NCI-H1092 (cell line): Measurements from ENCODE around the gene STX1B.

Source experiments
- DNase-seq: peaks from one replicate; lab custom pipeline; 2025; lab: John Stamatoyannopoulos, UW

The STX1B gene

DNA sequence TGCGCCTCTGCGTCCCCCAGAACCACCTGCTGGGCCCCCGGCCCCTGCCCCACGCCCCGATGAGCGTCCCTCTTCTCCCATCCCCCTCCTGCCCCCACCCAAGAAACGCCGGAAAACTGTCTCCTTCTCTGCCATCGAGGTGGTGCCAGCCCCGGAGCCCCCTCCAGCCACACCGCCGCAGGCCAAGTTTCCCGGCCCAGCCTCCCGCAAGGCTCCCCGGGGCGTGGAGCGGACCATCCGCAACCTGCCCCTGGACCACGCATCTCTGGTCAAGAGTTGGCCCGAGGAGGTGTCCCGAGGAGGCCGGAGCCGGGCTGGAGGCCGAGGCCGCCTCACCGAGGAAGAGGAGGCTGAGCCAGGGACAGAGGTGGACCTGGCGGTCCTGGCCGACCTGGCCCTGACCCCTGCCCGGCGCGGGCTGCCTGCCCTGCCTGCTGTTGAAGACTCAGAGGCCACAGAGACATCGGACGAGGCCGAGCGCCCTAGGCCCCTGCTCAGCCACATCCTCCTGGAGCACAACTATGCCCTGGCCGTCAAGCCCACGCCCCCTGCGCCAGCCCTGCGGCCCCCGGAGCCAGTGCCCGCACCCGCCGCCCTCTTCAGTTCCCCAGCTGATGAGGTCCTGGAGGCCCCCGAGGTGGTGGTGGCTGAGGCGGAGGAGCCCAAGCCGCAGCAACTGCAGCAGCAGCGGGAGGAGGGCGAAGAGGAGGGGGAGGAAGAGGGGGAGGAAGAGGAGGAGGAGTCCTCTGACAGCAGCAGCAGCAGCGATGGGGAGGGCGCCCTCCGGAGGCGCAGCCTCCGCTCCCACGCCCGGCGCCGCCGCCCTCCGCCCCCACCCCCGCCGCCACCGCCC lies 31.0 kb downstream of the STX1B start:
- no peak for DNase-seq

DNA sequence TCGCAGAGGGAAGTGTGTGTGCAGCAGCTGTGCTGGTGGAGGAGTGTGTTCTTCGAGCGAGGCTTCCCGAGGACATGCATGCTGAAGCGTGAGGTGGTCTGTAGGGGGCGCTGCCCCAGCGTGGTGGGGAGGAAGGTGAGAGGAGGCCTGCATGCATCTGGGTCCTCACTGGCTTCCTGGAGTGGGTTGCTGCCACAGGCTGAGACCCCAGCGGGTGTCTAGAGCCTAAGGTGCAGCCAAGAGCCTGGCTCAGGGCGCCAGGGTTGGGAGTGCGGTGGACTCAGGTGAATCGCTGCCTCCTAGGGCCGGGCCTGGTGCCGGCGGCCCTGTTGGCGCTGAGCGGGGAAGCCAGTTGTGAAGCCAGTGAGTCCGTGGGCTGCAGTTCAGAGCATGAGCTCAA lies 32.9 kb downstream of the STX1B start:
- no peak for DNase-seq

DNA sequence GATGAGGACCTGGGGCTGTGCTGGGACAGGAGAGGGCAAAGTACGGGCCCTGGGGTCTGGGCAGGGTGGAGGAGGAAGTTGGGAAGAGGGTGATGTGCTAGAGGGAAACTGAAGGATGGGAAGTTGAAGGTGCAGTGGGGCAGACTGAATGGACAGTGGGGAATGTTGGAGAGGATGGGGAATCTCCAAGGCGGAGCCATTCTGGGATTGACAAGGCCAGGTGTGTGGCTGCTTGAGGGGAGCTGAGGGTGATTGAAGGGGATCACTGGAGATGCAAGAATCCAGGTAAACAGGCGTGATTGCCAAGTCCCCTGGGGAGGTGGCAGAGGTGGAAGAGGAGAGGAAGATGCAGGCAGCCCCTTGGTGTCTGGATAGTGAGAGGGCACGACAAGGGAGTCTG lies 34.0 kb downstream of the STX1B start:
- no peak for DNase-seq

DNA sequence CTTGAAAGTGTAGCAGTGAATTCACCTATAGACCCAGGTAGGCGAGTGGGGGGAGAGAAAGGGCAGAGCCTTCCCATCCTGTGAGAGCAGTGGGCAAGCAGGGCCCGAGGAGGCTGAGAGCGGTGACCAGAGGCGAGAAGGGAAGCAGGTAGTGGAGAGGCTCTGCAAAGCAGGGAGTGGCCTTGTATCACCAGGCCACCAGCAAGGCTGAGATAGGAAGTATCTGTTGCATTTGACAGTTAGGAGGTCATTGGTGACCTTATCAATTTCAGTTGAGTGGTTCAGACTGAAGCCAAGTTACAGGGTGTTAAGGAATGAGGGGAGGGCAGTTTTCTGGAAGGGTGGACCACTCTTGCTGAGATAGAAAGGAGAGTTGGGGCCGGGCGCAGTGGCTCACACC lies 36.1 kb downstream of the STX1B start:
- no peak for DNase-seq

DNA sequence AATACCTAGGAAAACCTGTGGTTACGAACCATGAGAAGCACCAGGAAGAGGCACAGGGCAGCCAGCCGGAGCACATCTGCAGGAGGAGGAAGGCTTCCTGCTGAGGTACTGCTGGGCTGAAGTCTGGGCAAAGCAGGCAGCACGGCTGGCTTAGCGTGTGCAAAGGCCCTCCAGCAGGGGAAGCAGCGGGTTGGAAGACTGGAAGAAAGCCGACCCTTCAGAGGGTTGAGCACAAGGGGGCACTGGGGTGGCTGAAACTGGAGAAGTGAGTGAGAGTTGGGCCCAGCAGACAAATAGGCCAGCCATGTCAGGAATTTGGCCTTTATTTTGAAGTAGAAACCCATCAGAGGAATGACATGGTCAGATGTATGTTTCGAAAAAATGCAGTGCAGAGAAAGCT lies 37.6 kb downstream of the STX1B start:
- no peak for DNase-seq

DNA sequence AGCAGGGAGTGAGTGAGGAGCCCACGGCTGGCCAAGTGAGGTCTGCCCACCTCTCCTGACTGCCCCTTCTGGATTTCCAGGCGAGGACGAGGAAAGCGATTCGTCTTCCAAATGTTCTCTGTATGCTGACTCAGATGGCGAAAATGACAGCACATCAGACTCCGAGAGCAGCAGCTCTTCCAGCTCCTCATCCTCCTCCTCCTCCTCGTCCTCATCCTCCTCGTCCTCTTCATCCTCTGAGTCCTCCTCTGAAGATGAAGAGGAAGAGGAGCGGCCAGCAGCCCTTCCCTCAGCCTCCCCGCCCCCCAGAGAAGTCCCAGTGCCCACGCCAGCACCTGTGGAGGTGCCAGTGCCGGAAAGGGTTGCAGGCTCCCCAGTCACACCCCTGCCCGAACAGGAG lies 39.1 kb downstream of the STX1B start:
- DNase-seq: no peak

DNA sequence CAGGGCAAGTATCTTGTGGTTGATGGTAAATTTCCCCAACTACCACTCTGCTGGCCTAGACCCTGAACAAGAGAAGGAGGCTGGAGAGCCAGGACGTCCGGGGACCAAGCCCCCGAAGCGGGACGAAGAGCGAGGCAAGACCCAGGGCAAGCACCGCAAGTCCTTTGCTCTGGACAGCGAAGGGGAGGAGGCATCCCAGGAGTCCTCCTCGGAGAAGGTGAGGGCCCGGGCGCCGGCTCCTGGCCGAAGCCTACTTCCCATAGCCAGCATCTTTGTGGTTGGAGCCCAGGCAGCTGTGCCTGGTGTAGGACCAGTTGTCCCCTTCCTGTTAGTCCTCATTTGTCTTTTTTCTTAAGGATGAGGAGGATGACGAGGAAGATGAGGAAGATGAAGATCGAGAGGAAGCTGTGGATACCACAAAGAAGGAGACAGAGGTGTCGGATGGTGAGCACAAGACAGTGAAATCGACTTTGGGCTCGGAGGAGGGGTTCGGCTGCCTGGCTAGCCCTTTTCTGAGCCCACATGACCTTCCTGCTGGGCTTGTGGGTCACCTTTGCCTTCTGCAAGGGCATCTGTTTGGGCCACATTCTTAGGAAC lies 41.1 kb downstream of the STX1B start:
- DNase-seq: no peak

DNA sequence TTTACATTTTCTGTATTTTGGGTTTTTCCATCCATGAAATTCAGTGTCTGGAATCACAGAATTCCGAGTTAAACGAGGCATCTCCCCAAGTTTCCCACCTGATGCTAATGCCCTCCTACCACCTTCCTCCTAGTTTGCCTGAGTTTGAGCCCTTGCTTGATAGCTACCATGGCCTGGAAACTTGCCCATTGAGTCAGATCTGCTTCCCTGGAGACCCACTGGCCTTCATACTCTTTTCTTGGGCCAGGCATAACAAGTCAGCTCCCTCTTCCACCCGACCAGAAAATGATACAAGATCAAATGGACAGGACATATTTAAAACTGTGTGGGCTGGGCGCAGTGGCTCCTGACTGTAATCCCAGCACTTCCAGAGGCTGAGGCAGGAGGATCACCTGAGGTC lies 42.6 kb downstream of the STX1B start:
- no peak for DNase-seq

DNA sequence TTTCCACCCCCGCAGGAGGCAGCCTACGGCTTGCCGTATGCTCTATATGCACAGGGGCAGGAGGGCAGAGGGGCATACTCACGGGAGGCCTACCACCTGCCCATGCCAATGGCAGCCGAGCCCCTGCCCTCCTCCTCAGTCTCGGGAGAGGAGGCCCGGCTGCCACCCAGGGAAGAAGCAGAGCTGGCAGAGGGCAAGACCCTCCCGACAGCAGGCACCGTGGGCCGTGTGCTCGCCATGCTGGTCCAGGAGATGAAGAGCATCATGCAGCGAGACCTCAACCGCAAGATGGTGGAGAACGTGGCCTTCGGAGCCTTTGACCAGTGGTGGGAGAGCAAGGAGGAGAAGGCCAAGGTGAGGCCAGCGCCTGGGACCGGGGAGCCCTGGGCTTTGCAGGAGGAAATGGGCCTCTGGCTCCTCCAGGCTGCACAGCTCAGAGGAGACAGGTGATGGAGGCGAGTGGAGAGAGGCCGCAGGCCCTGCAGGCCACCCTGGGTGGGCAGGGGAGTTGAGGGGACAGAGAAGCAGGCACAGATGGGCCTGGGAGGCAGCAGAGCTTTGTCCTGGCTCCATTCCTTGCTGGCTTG lies 44.3 kb downstream of the STX1B start:
- DNase-seq: no peak

DNA sequence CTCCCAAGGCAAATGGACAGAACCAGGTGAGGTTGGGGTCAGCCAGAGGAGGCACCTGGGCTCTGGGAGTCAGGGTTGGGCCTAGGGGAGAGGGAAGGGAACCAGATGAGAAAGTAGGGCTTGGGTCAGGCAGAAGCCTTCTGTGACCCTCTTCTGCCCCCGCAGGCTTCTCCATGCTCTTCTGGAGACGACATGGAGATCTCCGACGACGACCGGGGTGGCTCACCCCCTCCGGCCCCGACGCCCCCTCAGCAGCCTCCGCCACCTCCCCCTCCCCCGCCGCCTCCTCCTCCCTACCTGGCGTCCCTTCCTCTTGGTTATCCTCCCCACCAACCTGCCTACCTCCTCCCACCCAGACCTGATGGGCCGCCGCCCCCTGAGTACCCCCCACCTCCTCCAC lies 45.0 kb downstream of the STX1B start:
- DNase-seq: no peak

DNA sequence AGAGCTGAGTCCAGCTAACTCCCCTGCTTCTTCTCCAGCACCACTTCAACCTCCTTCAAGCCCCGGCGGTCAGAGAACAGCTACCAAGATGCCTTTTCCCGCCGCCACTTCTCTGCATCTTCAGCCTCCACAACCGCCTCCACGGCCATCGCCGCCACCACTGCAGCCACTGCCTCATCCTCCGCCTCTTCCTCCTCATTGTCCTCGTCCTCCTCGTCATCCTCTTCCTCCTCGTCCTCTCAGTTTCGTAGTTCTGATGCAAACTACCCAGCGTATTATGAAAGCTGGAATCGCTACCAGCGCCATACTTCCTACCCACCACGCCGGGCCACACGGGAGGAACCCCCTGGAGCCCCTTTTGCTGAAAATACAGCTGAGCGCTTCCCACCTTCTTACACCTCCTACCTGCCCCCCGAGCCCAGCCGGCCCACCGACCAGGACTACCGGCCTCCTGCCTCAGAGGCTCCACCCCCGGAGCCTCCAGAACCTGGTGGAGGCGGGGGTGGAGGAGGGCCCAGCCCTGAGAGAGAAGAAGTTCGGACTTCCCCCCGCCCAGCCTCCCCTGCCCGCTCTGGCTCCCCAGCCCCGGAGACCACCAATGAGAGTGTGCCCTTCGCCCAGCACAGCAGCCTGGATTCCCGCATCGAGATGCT lies 45.7 kb downstream of the STX1B start:
- DNase-seq: no peak

DNA sequence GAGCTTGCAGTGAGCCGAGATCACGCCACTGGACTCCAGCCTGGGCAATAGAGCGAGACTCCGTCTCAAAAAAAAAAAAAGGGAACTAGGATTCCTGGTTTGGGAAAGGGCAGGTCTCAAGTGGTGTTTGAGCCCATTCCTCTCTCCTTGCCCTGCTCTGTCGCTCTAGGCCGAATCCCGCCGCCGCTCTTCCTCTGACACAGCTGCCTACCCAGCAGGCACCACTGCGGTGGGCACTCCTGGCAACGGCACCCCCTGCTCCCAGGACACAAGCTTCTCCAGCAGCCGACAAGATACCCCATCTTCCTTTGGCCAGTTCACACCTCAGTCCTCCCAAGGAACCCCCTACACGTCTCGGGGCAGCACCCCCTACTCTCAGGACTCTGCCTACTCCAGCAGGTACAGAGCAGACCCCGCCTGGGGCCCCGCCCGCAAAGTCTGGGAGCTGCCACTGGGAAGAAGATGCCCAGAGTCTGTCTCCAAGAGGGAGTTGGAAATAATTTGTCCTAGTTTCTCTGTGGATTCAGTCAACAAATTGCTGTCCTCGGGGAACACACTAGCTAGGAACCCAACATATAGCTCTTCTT lies 46.4 kb downstream of the STX1B start:
- DNase-seq: no peak

DNA sequence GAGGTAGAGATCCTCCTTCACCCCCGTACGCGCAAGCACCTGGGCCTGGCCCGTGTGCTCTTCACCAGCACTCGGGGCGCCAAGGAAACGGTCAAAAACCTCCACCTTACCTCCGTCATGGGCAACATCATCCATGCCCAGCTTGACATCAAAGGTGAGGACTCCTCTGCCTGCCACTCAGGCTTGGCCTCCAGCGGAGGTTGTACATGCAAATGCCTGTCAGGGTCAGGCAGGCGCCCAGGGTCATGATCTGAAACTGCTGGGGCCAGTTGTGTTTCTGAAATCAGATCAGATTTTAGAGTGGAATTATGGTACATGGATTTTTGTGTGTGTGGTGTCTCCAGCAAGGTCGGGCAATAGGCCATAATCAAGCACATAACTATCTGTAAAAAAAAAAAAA lies 49.1 kb downstream of the STX1B start:
- DNase-seq: no peak

DNA sequence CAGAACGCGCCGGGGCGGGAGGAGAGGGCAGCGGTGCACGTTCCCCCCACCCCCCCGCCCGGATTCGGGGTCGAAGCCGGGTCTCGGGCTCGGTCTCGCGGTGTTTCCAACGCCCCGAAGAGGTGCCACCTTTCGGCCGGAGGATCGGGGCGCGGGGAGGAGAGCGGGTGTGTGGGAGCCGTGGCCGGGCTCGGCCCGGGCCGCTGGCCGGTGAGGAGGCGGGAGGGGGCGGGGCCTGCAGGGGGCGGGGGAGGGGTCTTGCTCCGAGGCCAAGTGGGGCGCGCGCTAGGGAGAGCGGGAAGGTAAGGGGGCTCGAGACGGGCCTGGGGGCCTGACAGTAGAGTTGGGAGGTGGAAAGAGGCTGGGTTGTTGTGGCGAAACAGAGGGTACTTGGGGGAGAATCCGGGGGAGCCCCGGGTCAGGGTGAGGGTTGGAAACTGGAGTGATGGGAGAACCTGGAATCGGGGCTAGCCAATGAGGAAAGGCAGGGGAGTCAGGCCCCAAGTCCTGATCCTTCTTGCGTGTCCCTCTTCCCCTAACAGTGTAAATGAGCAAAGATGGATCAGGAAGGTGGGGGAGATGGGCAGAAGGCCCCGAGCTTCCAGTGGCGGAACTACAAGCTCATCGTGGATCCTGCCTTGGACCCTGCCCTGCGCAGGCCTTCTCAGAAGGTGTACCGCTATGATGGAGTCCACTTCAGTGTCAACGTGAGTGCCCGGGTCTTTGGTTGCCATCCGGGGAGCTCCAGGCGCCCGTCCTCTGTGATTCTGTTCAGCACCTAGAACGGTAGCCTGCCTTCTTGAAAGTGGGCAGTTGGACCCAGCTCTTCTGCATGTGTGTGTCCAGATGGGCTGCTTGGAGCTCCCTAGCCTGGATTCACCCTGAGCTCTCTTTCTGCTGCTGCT lies 52.0 kb downstream of the STX1B start:
- DNase-seq: peak; percentile 61

DNA sequence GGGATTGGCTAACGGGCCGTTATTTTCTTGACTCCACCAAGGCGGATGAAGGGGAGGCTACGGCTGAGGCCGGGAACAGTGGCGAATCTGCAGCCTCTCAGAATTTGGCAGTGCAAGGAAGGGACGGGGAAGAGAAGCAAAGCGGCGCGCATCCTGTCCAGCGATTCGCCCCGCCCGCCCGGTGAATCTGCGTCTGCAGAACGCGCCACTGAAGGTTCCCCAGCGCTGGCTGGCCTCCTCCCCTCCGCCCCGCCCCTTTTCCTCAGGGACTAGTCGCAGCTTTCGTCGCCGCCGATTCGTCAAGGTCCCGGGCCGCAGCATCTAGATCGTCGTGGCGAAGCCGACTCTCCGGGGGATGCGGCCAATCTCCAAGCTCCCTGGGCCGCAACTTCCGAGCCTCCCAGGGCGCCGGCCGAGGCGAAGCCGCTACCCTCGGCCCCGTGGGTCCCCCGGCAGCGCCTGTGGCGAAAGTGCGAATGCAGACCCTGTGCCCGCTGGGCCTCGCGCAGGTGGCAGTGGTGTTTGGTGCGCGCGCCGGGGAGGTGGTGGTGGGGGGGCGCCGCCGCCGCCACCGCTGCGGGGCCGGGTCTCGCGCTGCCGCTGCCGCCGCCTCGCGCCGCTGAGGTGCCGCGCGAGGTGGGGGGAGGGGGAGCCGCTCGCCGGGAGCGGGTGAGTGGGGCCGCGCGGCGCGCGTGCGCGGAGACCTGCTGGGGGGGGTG lies 52.8 kb downstream of the STX1B start, which contains the start of gene SETD1A:
TSS of gene SETD1A (plus strand) at position 299 of the 719 bp plus-strand sequence. CDS start 978 bp downstream, outside the sequence.
- peak; percentile 91 for DNase-seq

DNA sequence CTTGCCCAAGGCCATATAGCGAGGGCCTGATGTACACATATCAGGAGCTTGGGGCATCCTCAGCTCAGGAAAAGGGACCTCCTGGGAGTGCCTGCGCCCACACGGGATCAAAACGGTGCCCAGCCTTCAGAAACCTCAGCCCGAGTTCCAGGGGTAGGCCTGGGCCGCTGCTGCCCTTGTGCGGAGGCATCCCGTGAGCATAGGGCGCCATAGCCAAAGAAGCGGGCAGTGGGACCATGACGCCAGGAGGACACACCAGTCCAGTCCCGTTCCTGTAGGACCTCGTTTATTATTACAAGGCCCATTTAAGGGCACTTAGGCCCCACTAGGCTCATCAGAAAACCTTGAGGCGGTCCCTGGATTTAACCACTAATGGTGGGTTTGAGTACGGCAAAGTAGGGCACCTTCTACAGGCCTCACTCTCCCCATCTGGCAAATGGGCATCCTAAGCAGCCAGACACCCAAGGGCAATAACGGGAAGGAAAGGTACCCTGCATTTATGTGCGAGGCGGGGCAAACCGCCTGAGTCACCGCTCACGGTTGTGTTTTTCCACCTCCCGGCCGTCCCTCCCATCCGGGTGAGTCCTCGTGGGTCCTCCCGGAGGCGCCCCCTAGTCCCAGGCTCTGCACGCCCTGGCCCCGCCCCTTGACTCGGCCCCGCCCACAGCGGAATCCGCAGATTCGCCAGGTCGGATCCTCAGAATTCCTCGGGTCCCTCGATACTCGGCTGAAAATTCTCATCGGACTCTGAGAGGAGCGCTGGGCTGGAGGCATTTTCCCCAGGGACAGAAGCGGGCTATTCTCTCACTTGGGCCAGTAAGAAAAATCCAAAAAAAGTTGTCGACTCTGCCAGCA lies 53.6 kb downstream of the STX1B start:
- DNase-seq: peak; percentile 47

DNA sequence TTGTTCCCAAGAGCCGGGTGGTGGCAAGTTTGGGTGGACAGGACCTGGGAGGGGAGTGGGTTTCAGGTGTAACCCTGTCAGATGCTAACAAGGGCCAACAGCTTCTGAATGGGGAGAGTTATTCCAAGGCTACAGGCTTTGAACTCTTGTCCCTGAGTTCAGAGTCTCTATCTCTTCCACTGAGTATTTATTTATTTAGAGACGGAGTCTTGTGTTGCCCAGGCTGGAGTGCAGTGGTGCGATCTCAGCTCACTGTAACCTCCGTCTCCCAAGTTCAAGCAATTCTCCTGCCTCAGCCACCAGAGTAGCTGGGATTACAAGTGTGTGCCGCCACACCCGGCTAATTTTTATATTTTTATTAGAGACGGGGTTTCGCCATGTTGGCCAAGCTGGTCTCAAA lies 55.4 kb downstream of the STX1B start:
- no peak for DNase-seq

DNA sequence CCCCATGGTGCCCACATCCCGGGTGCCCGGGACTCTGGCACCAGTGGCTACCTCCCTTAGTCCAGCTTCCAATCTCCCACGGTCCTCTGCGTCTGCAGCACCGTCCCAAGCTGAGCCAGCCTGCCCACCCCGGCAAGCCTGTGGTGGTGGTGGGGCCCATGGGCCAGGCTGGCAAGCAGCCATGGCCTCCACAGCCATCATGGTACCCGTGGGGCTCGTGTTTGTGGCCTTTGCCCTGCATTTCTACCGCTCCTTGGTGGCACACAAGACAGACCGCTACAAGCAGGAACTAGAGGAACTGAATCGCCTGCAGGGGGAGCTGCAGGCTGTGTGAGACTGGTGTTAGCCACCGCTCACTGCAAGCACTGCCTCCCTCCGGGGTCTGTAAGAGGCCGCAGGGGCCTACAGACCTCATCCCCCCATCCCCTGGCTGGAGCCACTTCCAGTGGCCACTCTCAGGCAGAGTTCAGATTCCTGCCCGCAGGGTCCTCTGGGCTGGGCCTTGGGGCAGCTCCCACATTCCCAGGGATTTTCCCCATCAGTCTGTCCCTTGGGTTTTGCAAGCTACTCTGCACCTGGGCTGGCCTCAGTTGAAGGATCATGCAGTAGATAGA lies 56.8 kb downstream of the STX1B start:
- peak; percentile 85 for DNase-seq

DNA sequence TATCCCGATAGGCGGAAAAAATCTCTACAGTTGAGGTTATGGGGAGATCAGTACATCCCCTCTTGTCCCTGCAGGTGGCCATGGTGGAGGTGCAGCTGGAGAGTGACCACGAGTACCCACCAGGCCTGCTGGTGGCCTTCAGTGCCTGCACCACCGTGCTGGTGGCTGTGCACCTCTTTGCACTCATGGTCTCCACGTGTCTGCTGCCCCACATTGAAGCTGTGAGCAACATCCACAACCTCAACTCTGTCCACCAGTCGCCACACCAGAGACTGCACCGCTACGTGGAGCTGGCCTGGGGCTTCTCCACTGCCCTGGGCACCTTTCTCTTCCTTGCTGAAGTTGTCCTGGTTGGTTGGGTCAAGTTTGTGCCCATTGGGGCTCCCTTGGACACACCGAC lies 57.3 kb downstream of the STX1B start:
- DNase-seq: no peak
